Nasal cavity respiratory epithelium epithelial cell of viscerocranial mucosa (primary cell): ENCODE results near the gene RCOR2. TPM values are rescaled to one million over a fixed set of nuclear protein-coding genes. Genes with fewer than 3 reads are reported as not detected.

Experiments used
- total RNA-seq: library from RNA; depleted of rRNA; stranded (reverse); fragments of >200 nt; gene quantifications from 2 replicates; pipeline ENCODE4 v1.2.3, GENCODE V29; 2014

RCOR2 gene
- total RNA-seq = 1.7 and 4.7 TPM in 2 replicates

DNA sequence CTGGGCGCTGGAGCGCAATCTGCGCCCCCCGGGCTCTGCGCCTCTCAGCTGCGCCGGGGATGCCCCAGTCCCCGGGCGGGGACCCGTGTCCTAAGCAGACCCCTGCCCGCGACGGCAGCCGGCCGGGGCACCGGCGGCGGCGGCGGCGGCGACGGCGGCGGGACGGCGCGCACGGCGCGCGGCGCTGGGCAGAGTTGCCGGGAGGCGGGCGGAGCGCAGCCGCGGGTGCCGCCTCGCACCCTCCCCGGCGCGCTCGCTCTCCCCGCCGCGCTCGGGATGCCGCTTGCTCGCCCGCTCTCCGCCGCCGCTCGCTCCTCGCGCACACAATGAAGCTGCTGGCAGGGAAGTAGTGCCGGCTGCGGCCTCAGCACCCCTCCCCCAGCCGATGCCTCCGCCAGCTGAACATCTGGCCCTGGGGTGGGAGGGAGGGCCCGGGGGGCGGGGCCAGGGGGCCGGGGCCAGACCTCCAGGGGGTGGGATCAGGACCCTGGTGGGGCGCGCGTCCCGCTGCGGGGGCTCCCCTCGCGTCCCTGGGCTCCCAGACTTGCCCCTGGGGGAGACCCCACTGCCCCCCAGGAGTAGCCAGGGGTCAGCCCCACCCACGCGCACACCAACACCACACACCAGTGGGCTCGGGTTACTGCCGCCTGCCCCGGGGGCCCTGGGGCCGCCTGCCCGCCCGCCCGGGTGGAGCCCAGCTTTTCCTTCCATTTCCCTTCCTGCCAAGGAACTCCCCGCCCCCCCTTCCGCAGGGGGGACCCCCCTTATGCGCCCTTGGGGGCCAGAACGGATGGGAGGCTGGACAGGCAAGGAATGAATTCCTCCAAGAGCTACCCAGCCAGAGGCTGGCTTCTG lies at the start of gene RCOR2:
Gene RCOR2 (minus strand): TSS at position 328 of the 855 bp plus-strand sequence. CDS start 708 bp downstream, outside the sequence.

DNA sequence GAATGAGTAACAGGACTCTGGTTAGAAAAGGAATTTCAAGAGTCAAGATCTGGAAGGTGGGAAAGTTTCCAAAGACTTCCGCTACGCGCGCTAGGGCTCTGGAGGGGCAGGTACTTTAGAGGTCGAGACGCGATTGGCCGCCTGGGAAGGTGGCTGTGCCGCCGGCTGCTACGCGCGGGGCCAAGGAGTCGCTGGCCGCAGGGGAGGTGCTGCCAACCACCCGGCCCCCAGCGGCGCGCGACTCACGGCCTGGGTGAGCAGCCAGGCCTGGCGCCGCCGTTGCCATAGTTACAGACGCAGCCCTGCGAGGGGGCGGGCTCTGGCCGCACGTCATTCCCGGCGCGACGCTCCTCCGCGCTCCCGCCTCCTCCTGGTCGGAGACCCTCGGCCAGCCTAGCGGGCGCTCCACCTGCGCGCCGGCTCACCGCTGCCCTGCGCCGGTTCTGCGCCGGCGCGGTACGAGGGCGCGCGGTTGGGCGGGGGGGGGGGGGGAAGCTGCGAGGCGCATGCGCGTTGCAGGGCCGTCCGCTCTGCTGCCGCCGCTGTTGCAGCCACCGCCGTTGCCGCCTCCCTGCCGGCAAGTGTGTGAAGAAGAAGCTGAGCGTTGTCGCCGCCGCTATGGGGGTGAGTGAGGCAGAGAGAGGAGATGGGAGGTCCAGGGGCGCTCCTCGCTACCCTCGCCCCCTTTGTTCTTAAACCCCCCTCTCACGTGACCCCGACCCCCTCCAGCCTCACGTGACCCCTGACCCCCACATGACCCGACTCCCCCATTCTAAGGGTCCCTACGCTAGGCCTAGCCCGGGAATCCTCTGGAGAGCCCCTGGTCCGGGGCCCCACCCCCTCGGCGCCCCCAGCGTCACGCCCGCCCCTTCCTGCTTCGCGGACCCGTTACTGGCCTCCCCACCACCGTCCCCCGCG lies 21.8 kb upstream of the RCOR2 start, which contains the start of gene NAA40:
Gene NAA40 (plus strand): TSS at position 524 of the 918 bp plus-strand sequence. CDS start 95 bp downstream, at position 619.

Other genes with a start within 250 kb of the RCOR2 start
- 93.1 and 99.5 TPM in 2 replicates for gene ATL3, start 245.8 kb downstream of the RCOR2 start, total RNA-seq
- 34.2 and 62.9 TPM in 2 replicates for gene RTN3, start 235.7 kb downstream of the RCOR2 start, total RNA-seq
- gene ZFTA, start 148.4 kb downstream of the RCOR2 start, total RNA-seq = 2.1 and 7.3 TPM in 2 replicates
- 4.4 and 11.0 TPM in 2 replicates for gene SPINDOC, start 103.7 kb downstream of the RCOR2 start, total RNA-seq
- gene MARK2, start 78.1 kb downstream of the RCOR2 start, total RNA-seq = 19.5 and 44.6 TPM in 2 replicates
- gene NAA40, start 21.8 kb upstream of the RCOR2 start, total RNA-seq = 4.8 and 13.0 TPM in 2 replicates
- gene COX8A, start 57.5 kb upstream of the RCOR2 start, total RNA-seq = 221 and 307 TPM in 2 replicates
- gene OTUB1, start 69.3 kb upstream of the RCOR2 start, total RNA-seq = 43.6 and 44.1 TPM in 2 replicates
- gene FLRT1, start 118.8 kb upstream of the RCOR2 start, total RNA-seq = 0.14 and 0.34 TPM in 2 replicates
- 19.4 and 26.3 TPM in 2 replicates for gene MACROD1, start 248.9 kb upstream of the RCOR2 start, total RNA-seq